GM19324 (cell line): ENCODE results near the gene MRPS15.

Experiments
- ATAC-seq: cut with Tn5 transposase; IDR thresholded peaks from one replicate; pipeline ENCODE4 v1.9.1; 2021; ENCODE audit warnings: mild to moderate bottlenecking, moderate library complexity; ENCODE audit not compliant: unreplicated experiment, low FRiP score

MRPS15 gene

DNA sequence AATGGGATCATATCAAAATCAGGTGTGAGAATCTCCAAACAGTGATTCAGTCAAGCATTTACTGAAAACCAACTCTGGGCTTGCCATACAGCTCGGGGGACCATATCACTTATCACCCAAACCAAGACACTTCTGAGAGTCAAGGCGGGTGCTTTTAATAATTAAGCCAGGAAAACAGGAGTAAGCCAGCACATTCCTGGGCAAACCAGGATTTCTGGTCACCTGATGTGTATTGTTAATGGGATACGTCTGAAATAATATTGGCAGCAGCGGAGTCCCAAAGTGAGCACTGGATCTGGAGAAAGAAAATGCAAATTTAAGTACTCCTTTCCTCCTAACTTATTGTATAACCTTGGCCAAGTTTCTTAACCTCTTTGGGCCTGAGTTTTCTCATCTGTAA, 31.6 kb downstream of the MRPS15 start:
- ATAC-seq, result no peak

- no peak for ATAC-seq
Measured at GRCh38 chr1:36425791-36426190, 38.4 kb downstream of the MRPS15 start.

GRCh38 chr1:36421649-36422048, 42.5 kb downstream of the MRPS15 start:
- ATAC-seq, result no peak

- ATAC-seq, result no peak
Measured at GRCh38 chr1:36420836-36421317, 43.3 kb downstream of the MRPS15 start.

DNA sequence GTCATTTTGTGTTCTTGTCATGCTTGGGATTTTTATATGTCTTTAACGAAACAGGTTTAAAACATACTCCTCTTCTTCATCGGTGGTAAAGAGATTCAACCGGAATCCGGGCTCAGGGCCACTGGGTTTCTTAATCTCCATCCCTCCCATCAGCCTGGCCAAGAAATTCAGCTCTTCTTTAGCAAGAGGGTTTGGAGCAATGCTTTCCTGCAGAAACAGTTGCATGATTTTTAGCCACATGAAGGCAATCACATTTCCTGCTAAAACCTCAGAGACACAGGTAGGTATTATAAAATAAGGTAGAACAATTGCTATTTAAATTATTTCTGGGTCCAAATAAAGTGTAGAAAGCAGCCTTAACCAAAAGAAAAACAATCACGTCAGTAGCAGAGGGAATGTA, 43.8 kb downstream of the MRPS15 start:
- ATAC-seq, result no peak

- ATAC-seq, result no peak
Measured at GRCh38 chr1:36419569-36419968, 44.6 kb downstream of the MRPS15 start.

- no peak for ATAC-seq
Measured at GRCh38 chr1:36419140-36419539, 45.0 kb downstream of the MRPS15 start.

GRCh38 chr1:36417931-36418330, 46.3 kb downstream of the MRPS15 start:
- ATAC-seq, result no peak

- ATAC-seq, result no peak
Measured at GRCh38 chr1:36415661-36416326, 48.4 kb downstream of the MRPS15 start.

GRCh38 chr1:36414384-36414783, 49.8 kb downstream of the MRPS15 start:
- no peak for ATAC-seq

DNA sequence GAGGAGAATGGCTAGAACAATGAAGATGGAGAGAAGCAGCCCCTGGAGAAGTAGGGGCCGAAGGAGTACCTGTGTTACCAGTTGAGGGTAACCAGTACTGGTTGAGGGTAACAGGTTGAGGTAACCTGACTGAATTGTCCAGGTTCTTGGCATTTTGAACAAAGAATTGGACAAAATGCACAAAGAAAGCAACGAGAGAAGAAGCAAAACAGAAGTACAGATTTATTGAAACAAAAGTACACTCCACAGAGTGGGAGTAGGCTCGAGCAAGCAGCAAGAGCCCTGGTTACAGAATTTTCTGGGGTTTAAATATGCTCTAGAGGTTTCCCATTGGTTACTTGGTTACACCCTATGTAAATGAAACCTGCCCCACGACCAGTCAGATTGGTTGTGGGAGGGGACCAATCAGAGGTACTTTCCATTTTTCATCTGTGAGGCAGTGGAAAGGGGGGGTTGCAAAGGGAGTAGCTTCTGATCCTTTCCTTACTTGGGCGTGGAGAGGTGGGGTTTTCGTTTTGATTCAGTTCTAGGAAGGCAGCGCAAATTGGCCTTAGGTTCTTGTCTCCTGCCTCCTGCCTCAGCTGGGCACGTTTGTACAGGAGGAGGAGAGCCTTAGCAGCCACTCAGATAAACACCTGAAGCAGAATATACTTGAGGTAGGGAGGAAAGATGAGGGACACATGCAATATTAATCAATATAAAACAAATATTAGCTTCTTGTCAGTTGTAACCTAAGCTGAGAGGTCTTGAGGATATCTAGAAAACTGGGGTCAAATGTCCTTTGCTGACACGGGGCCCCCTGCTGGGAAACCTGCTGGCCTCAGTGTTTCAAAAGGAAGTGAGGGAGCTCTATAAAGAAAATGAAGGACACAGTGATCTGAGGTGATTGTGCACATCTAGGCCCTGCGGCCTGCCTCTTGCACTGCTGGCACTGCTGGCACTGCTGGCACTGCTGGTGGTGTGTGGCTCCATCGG, 52.2 kb downstream of the MRPS15 start:
- no peak for ATAC-seq

DNA sequence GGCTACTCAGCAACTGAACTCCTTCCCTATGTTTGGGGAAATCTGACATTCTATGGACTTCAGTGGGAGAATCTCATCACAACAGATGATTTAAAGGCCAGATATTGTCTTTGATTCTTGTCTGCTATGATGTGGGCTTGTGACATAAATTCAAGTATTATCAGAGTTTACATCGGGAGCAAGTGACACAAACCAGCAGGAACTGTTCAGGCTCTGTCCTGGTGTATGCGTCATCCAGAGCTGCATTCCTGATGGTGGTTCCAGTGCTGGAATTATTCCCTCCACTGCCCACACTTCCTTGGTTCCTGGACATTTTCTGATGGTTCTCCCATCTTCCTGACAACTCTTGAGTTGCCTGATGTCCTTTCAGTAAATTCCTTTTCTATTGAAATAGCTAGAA, 55.7 kb downstream of the MRPS15 start:
- ATAC-seq, result no peak

DNA sequence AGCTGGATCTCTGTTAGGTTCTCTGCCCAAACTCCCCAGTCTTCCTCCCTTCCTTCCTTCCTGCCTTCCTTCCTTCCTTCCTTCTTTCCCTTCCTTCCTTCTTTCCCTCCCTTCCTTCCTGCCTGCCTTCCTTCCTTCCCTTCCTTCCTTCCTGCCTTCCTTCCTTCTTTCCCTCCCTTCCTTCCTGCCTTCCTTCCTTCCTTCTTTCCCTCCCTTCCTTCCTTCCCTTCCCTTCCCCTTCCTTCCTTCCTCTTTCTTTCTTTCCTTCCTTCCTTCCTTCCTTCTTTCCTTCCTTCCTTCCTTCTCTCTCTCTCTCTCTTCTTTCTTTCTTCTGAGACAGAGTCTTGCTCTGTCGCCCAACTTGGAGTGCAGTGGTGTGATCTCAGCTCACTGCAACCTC, 57.7 kb downstream of the MRPS15 start:
- ATAC-seq, result no peak
